K562 (cell line): ENCODE results near the gene FYB1.

ENCODE experiments used
- CBX3 ChIP-seq, 2 experiments: IDR thresholded peaks; 1 replicate in 1 of 2; 2 replicates in 1 of 2; pipeline ENCODE4 v1.6.1; 2012; ENCODE audit warnings: inconsistent platforms in 2 of 2, low read length in 2 of 2, borderline replicate concordance in 1 of 2, control low read depth in 1 of 2
- CEBPB ChIP-seq: fragments of 450-650 bp; IDR thresholded peaks from 2 replicates; pipeline ENCODE4 v1.6.1; 2016; ENCODE audit warnings: missing genetic modification characterization, missing compliant biosample characterization
- CTCF ChIP-seq, 3 experiments: IDR thresholded peaks in 2 of 3; conservative IDR thresholded peaks in 1 of 3; 2 replicates each; pipeline ENCODE4 v1.5.1; 2011 to 2012; ENCODE audit warnings: low read length in 3 of 3, mild to moderate bottlenecking in 3 of 3, control low read depth in 2 of 3, improper control_type of control experiment in 1 of 3, inconsistent platforms in 1 of 3, low read depth in 1 of 3, mixed read lengths in 1 of 3, moderate library complexity in 1 of 3; ENCODE audit not compliant: insufficient read depth in 2 of 3
- E4F1 ChIP-seq: fragments of 250-450 bp; sonication (Bioruptor Pico); IDR thresholded peaks from 2 replicates; pipeline ENCODE4 v1.5.0; 2021; ENCODE audit warnings: mild to moderate bottlenecking, borderline replicate concordance
- EP300 ChIP-seq: IDR thresholded peaks from 2 replicates; pipeline ENCODE4 v1.6.1; 2012; ENCODE audit warnings: low read length, improper control_type of control experiment
- MNT ChIP-seq, 2 experiments: fragments of 450-650 bp; conservative IDR thresholded peaks; 2 replicates each; pipeline ENCODE4 v1.6.1; 2017; ENCODE audit warnings: mild to moderate bottlenecking in 2 of 2, moderate library complexity in 2 of 2
- POLR2A ChIP-seq: fragments of 450-650 bp; conservative IDR thresholded peaks from 2 replicates; pipeline ENCODE4 v1.6.1; 2016
- POLR2AphosphoS5 ChIP-seq: IDR thresholded peaks from 2 replicates; pipeline ENCODE4 v1.6.1; 2011; ENCODE audit warnings: mild to moderate bottlenecking, low read depth, low read length, moderate library complexity; ENCODE audit not compliant: control insufficient read depth, insufficient read depth
- POU5F1 ChIP-seq: fragments of 150-350 bp; IDR thresholded peaks from 2 replicates; pipeline ENCODE4 v1.6.1; 2014; ENCODE audit warnings: borderline replicate concordance, low read length, low read depth, mild to moderate bottlenecking; ENCODE audit not compliant: partially characterized antibody
- REST ChIP-seq, 2 experiments: fragments of 450-650 bp; formaldehyde crosslinking in 1 of 2; IDR thresholded peaks; 2 replicates each; pipeline versions ENCODE4 v1.4.0 to v1.6.1; 2014 to 2020; ENCODE audit warnings: mild to moderate bottlenecking in 2 of 2, borderline replicate concordance in 1 of 2, low read depth in 1 of 2
- ZNF197 ChIP-seq: fragments of 200-800 bp; sonication (Bioruptor generic); IDR thresholded peaks from 2 replicates; pipeline ENCODE4 v1.6.1; 2016; ENCODE audit warnings: low read depth, missing genetic modification characterization, missing compliant biosample characterization
- ZNF512 ChIP-seq: IDR thresholded peaks from 2 replicates; pipeline ENCODE4 v1.6.1; 2016; ENCODE audit warnings: missing genetic modification characterization, missing compliant biosample characterization

- TF ChIP-seq POU5F1 (no peak), CTCF (IDR thresholded peaks at IDR 0.05 in 2 of 3, conservative IDR thresholded peaks at IDR 0.05 in 1 of 3; ENCODE audit: insufficient read depth in 2 of 3, low read depth in 1 of 3, low read length in 3 of 3) (no peak), ZNF512 (tag) (no peak), POLR2A (no peak), REST (IDR thresholded peaks at IDR 0.05; ENCODE audit: borderline replicate concordance) (no peak), REST (CRISPR knock-in tag; IDR thresholded peaks at IDR 0.05; ENCODE audit: low read depth) (no peak), POLR2AphosphoS5 (no peak), CEBPB (no peak), MNT (conservative IDR thresholded peaks at IDR 0.05) (no peak), E4F1 (no peak), EP300 (no peak), ZNF197 (no peak), CBX3 (IDR thresholded peaks at IDR 0.05; ENCODE audit: borderline replicate concordance in 1 of 2, low read length in 2 of 2) (no peak)
Measured at GRCh38 chr5:39257554-39257953, 38.2 kb upstream of the FYB1 start.
